ENCODE data around the gene THSD4. TPM values are rescaled to one million over a fixed set of nuclear protein-coding genes. Genes with fewer than 3 reads are reported as not detected.
A peak's percentile ranks its signal among the peaks of the same experiment; 100 is the strongest.
"Not testable (repeated sequence)": the region's sequence is repeated elsewhere in the genome, so short reads cannot be mapped to it uniquely, and the experiment has no call there.

THSD4 gene
- total RNA-seq, 1 donor: 50.9 TPM

- H3K4me3 ChIP-seq (ENCODE audit: low read depth, low read length): no peak overlapping the region
- no peak for TF ChIP-seq CTCF (IDR thresholded peaks at IDR 0.05; ENCODE audit: insufficient read depth, low read length)
- no peak for DNase-seq (ENCODE audit: low read depth)
These were observed 278.1 kb downstream of the THSD4 start for GRCh38 chr15:71393383-71393782.

- no peak overlapping the region for H3K4me3 ChIP-seq (ENCODE audit: low read depth, low read length)
- DNase-seq (ENCODE audit: low read depth): no peak
- TF ChIP-seq CTCF (IDR thresholded peaks at IDR 0.05; ENCODE audit: insufficient read depth, low read length): no peak
These were observed 281.4 kb downstream of the THSD4 start for GRCh38 chr15:71396536-71397125.

- H3K4me3 ChIP-seq (ENCODE audit: low read depth, low read length): no peak overlapping the region
- TF ChIP-seq CTCF (IDR thresholded peaks at IDR 0.05; ENCODE audit: insufficient read depth, low read length): no peak
- DNase-seq (ENCODE audit: low read depth): peak; percentile 49
These were observed 282.1 kb downstream of the THSD4 start for GRCh38 chr15:71397377-71397776.

GRCh38 chr15:71400294-71400693, 285.0 kb downstream of the THSD4 start:
- no peak for TF ChIP-seq CTCF (IDR thresholded peaks at IDR 0.05; ENCODE audit: insufficient read depth, low read length)
- peak; percentile 61 for DNase-seq (ENCODE audit: low read depth)
- H3K4me3 ChIP-seq (ENCODE audit: low read depth, low read length): no peak overlapping the region

DNA sequence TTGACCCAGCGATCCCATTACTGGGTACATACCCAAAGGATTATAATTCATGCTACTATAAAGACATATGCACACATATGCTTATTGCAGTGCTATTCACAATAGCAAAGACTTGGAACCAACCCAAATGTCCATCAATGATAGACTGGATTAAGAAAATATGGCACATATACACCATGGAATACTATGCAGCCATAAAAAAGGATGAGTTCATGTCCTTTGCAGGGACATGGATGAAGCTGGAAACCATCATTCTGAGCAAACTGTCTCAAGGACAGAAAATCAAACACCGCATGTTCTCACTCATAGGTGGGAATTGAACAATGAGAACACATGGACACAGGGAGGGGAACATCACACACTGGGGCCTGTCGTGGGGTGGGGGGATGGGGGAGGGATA, 286.5 kb downstream of the THSD4 start:
- DNase-seq (ENCODE audit: low read depth); H3K4me3 ChIP-seq (ENCODE audit: low read depth, low read length): not testable (repeated sequence)

GRCh38 chr15:71409541-71409940, 294.3 kb downstream of the THSD4 start:
- TF ChIP-seq CTCF (IDR thresholded peaks at IDR 0.05; ENCODE audit: insufficient read depth, low read length): no peak
- no peak for DNase-seq (ENCODE audit: low read depth)
- H3K4me3 ChIP-seq (ENCODE audit: low read depth, low read length): no peak overlapping the region

DNA sequence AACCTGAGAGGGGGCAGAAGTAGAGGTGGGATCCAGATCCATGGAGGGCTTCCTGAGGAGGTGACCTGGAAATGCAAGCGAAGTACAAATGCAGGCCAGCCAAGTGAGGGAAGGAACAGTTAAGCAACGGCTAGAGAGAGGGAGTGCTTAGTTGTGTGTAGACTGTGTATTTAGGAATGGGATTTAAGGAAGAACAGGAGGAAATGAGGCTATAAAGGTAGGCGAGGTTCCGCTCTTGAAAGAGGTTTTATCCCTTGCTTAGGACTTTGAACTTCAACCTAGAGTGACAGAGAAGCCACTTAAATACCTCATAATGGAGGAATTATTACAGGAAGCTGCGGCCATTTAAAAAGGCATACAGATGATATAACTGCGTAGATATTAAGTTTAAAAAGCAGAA, 295.1 kb downstream of the THSD4 start:
- H3K4me3 ChIP-seq (ENCODE audit: low read depth, low read length): no peak overlapping the region
- no peak for TF ChIP-seq CTCF (IDR thresholded peaks at IDR 0.05; ENCODE audit: insufficient read depth, low read length)
- no peak for DNase-seq (ENCODE audit: low read depth)

Data from fibroblast of the aortic adventitia (primary cell).